ENCODE data around the gene GPR62.

Gene GPR62

DNA sequence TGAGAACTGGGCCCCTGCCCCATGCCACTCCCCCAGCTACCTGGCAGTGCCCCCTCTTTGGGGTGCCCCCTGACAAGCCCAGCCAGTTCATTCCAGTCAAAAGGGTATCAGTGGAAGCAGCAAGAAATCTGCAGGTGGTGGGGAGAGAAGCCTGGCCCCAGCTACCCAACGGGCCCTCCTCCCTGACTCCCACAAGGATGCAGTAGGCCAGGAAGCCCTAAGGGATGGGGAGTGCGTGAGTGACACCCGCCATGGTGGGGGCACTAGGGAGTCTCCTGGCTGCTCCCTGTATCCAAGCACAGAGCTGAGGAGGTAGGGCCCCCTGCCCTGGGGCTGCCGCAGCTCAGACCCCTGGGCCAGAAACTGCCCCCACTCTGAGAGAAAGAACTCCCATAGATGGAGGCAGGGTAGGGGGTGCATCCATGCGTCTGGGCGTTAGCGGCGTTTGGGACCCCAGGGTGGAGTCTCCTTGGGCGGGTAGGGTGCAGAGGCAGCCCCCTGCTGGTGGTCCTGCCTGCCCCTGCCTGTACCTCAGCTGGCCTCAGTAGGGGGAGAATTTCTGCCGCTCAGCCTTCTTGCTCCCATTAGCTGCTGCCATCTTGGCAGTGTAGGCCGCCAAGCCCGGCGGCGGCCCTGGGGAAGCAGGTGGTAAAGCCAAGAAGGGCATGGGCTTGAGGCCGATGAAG, 2.5 kb downstream of the GPR62 start:
- no peak overlapping the region for H3K4me3 ChIP-seq (ENCODE audit: control insufficient read depth, low read depth, low read length)
- TF ChIP-seq, protein P1, sequence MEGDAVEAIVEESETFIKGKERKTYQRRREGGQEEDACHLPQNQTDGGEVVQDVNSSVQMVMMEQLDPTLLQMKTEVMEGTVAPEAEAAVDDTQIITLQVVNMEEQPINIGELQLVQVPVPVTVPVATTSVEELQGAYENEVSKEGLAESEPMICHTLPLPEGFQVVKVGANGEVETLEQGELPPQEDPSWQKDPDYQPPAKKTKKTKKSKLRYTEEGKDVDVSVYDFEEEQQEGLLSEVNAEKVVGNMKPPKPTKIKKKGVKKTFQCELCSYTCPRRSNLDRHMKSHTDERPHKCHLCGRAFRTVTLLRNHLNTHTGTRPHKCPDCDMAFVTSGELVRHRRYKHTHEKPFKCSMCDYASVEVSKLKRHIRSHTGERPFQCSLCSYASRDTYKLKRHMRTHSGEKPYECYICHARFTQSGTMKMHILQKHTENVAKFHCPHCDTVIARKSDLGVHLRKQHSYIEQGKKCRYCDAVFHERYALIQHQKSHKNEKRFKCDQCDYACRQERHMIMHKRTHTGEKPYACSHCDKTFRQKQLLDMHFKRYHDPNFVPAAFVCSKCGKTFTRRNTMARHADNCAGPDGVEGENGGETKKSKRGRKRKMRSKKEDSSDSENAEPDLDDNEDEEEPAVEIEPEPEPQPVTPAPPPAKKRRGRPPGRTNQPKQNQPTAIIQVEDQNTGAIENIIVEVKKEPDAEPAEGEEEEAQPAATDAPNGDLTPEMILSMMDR (IDR thresholded peaks at IDR 0.05; ENCODE audit: control insufficient read depth, insufficient read depth, low read depth, low read length, missing control alignments): no peak
- no peak for DNase-seq (ENCODE audit: low read depth)

DNA sequence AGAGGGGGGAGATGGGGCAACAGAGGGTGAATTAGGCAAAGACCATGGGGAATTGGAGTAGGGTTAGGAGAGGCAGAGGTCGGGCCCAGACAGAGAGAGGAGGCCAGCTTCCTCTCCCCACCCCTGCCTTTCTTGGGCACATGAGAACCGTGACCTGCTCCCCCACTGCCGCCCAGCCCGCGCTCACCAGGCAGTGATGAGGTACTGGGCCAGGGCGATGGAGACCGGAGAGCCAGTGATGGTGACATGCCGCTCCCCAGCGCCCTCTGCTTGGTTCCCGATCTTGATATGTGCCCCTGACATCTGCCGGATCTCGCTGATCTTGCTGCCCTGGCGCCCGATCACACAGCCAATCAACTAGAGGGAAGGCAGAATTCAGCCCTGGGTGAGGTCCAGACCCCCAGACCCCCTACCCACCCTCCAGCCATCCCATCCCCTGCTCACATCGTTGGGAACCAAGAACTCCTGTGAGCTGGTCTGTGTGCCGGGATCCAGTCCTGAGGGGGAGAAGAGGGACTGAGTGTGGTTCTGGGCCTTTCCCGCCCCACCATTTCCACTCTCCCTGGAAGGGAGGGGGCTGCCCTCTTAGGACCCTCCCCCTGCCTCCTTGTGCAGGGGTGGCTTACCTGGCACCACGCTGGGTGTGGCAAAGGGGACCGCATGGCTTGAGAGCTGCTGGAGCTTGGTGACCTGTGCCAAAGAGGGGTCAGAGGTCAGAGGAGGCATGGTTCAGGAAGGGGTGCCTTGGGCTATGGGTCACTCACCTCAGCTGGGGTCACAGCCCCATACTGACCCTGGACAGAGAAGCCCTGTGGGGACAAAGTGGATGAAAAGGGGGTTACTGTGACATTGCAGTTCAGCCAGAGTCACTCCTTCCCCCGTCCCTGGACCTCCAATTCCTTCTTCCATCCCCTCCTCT, 3.7 kb downstream of the GPR62 start:
- H3K4me3 ChIP-seq (ENCODE audit: control insufficient read depth, low read depth, low read length): no peak overlapping the region
- DNase-seq (ENCODE audit: low read depth): no peak
- TF ChIP-seq, protein P1 (IDR thresholded peaks at IDR 0.05; ENCODE audit: control insufficient read depth, insufficient read depth, low read depth, low read length, missing control alignments): no peak

GRCh38 chr3:51959651-51960050, 4.5 kb downstream of the GPR62 start:
- no peak overlapping the region for H3K4me3 ChIP-seq (ENCODE audit: control insufficient read depth, low read depth, low read length)
- TF ChIP-seq, protein P1 (IDR thresholded peaks at IDR 0.05; ENCODE audit: control insufficient read depth, insufficient read depth, low read depth, low read length, missing control alignments): no peak

GRCh38 chr3:51960386-51960785, 5.2 kb downstream of the GPR62 start:
- TF ChIP-seq, protein P1 (IDR thresholded peaks at IDR 0.05; ENCODE audit: control insufficient read depth, insufficient read depth, low read depth, low read length, missing control alignments): no peak
- H3K4me3 ChIP-seq (ENCODE audit: control insufficient read depth, low read depth, low read length): no peak overlapping the region
- DNase-seq (ENCODE audit: low read depth): no peak

More at GRCh38 chr3:51959651-51960050, 4.5 kb downstream of the GPR62 start:
- DNase-seq (ENCODE audit: low read depth): no peak

DNA sequence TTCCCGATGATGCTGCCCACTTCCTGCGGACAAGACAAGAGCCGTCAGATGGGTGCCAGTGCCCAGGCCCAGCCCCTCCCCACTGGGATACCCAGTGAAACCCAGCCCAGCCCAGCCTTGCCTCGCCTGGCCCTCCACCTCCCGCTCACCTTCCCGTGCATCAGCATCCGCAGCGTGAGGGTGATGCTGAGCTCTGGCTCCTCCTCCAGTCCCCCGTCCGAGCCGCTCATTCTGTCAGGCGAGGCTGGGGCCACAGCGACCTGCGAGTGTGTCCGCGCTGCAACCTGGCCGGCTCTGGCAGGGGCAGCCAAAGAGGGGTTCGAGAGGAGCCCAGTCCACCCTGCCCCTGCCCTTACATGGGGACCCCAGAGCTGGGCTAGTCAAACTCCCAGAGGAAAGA, 5.8 kb downstream of the GPR62 start:
- TF ChIP-seq, protein P1 (IDR thresholded peaks at IDR 0.05; ENCODE audit: control insufficient read depth, insufficient read depth, low read depth, low read length, missing control alignments): no peak
- no peak overlapping the region for H3K4me3 ChIP-seq (ENCODE audit: control insufficient read depth, low read depth, low read length)
- DNase-seq (ENCODE audit: low read depth): no peak

GRCh38 chr3:51961602-51962569, 6.7 kb downstream of the GPR62 start:
- TF ChIP-seq, protein P1 (IDR thresholded peaks at IDR 0.05; ENCODE audit: control insufficient read depth, insufficient read depth, low read depth, low read length, missing control alignments): no peak
- no peak for DNase-seq (ENCODE audit: low read depth)

More at GRCh38 chr3:51961602-51962569, 6.7 kb downstream of the GPR62 start:
- no peak overlapping the region for H3K4me3 ChIP-seq (ENCODE audit: control insufficient read depth, low read depth, low read length)

Data from AG09309 (cell line).